SK-N-MC (cell line): Measurements from ENCODE around the gene SYCE1.

Source experiments
- DNase-seq: peaks from one replicate; pipeline ENCODE4 v3.0.0-alpha.2; 2011; ENCODE audit warnings: low read depth, low spot score
- H3K27ac ChIP-seq: fragments of 200-600 bp; sonication (generic); 2 replicates; pipeline ENCODE4 v1.5.1; 2016; ENCODE audit warnings: mixed run types
- H3K36me3 ChIP-seq: fragments of 200-600 bp; sonication (generic); 2 replicates; pipeline ENCODE4 v1.6.1; 2017; ENCODE audit warnings: antibody characterized with exemption, low read length, mixed read lengths; ENCODE audit not compliant: insufficient read depth
- H3K4me3 ChIP-seq: fragments of 200-600 bp; sonication (generic); 2 replicates; pipeline ENCODE4 v1.5.1; 2016
- H3K9ac ChIP-seq: fragments of 200-600 bp; sonication (generic); 2 replicates; pipeline ENCODE4 v1.8.0; 2017; ENCODE audit warnings: mixed run types, mixed read lengths; ENCODE audit not compliant: insufficient read length
- H3K9me3 ChIP-seq: fragments of 200-600 bp; sonication (generic); 2 replicates; pipeline ENCODE4 v1.6.1; 2017; ENCODE audit warnings: low read depth, mild to moderate bottlenecking, antibody characterized with exemption, low read length, moderate library complexity, mixed read lengths
- EZH2 ChIP-seq: fragments of 200-600 bp; sonication (generic); IDR thresholded peaks from one replicate; pipeline ENCODE4 v1.6.1; 2017; ENCODE audit warnings: antibody characterized with exemption
- FOXP2 ChIP-seq: optimal IDR thresholded peaks from 2 replicates; pipeline ENCODE3; 2011; ENCODE audit warnings: mild to moderate bottlenecking, moderate library complexity; ENCODE audit not compliant: insufficient read depth; ENCODE audit errors: extremely low read length, control extremely low read depth
- POLR2AphosphoS5 ChIP-seq: IDR thresholded peaks from 2 replicates; pipeline ENCODE4 v1.6.1; 2012; ENCODE audit warnings: mild to moderate bottlenecking, low read depth, low read length, borderline replicate concordance

Gene SYCE1

GRCh38 chr10:133511408-133511807 lies 54.0 kb downstream of the SYCE1 start:
- Histone ChIP-seq H3K27ac (no peak overlapping the region), H3K9me3 (no peaks in the 10 kb centered on the region), H3K36me3 (no peaks in the 10 kb centered on the region), H3K9ac (no peak overlapping the region), H3K4me3 (no peak overlapping the region)
- TF ChIP-seq EZH2 (no peak), FOXP2 (no peak), POLR2AphosphoS5 (no peak)
- DNase-seq, result no peak

- no peak overlapping the region for H3K9ac ChIP-seq
- TF ChIP-seq EZH2 (no peak), FOXP2 (no peak), POLR2AphosphoS5 (no peak)
- no peak overlapping the region for H3K27ac ChIP-seq
- H3K9me3 ChIP-seq, result no peaks in the 10 kb centered on the region
- H3K36me3 ChIP-seq, result no peaks in the 10 kb centered on the region
- no peak for DNase-seq
- H3K4me3 ChIP-seq, result no peak overlapping the region
Observed at GRCh38 chr10:133509700-133510099, 55.7 kb downstream of the SYCE1 start.
